ENCODE results near the gene SLC37A1.

The SLC37A1 gene

DNA sequence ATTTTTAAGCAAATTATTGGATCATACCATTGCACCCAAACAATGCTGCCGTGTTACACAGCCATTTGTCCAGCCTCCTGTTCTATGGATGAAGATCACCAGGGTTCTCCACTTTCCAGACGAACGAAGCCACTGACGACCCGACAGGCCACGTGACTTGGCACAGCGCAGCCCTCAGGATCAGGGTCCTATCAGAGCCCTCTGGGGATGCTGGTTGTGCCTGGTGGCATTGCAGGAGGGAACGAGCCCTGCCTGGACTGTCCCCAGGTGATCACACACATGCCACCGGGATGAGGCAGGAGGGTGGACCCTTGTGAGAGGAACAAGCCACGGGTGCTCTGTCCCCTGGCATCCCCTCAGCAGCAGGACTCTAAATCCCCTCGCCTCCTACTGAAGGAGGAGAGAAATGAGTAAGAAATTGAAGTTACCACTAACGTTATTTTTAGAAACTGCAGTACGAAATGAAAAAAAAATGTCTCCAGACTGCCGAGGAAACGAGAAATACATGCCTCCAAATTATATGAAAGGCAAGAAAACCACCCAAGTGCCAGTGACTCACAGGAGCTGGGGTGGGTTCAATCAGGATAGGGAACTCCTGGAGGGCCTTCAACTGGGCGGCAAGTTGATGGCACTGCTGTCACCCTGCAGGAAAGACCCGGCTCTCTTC, 81.1 kb downstream of the SLC37A1 start:
- peaks cover 15% of the 10 kb centered on the region for H3K4me1 Mint-ChIP-seq (ENCODE audit: low read depth)
- no peaks in the 10 kb centered on the region for H3K36me3 Mint-ChIP-seq
- H3K27me3 Mint-ChIP-seq = no peaks in the 10 kb centered on the region
- no peak overlapping the region for H3K4me3 Mint-ChIP-seq
- H3K27ac Mint-ChIP-seq = no peak overlapping the region
- H3K9me3 Mint-ChIP-seq (ENCODE audit: low read depth) = no peaks in the 10 kb centered on the region

DNA sequence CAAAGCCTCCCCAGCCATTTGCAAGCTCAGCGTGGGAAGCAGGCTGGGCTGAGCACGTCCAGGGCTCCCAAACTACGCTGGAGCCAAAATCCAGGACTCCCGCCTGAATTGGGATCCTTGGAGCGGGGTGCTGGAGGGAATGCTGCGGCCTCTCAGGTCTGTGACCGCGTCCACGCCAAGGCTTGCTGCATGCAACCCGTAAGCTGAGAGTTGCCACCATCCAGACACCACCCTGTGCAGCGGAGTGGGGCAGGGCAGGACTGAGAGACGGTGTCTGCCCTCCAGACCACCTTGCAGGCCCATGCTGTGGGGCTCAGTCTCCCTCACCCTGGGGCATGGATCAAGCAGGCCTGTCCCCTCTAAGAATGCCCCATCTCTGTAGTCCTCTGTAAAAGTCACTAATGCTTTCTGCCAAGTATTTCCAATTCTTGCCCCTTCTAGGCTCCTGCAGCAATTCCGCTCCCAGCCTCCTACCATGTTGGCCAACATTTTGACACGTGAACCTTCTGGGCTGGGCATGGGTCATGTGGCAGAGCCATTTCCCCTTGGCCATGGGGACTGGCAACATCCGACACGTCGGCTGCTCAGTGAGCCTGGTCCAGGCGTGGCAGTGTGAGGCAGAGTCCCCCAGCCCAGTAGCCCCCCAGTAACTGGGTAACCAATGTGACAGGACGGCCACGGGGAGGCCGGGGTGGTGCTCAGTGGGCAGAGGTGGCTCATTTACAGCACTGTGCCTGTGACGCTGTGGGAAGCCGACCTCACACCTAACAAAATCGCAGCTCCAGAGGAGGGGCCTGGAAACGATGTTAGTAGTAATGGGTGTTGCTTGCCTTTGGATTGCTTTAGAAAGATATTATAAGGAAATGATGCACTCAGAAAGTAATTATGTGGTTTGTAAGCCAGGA, 81.9 kb downstream of the SLC37A1 start:
- Mint-ChIP-seq H3K36me3 (no peaks in the 10 kb centered on the region), H3K27ac (no peak overlapping the region), H3K27me3 (no peaks in the 10 kb centered on the region), H3K4me1 (ENCODE audit: low read depth) (peaks cover 13% of the 10 kb centered on the region), H3K9me3 (ENCODE audit: low read depth) (no peaks in the 10 kb centered on the region), H3K4me3 (no peak overlapping the region)

DNA sequence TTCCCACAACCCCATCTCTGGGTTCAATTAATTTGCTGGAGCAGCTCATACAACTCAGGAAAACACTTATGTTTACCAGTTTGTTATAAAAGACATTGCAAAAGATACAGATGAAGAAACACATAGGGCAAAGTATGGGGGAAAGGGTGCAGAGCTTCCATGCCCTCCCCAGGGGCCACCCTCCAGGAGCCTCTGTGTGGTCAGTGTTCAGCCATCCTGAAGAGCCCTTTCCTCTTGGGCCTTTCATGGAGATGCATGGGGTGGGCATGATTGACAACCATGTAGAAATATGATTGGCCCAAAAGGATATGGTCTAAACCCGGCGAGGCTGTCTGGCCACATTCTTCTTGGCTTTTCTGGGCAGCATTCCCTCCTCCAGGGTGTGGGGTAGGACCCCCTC, 83.0 kb downstream of the SLC37A1 start:
- Mint-ChIP-seq H3K27me3 (no peaks in the 10 kb centered on the region), H3K27ac (no peak overlapping the region), H3K4me3 (no peak overlapping the region), H3K36me3 (no peaks in the 10 kb centered on the region), H3K9me3 (ENCODE audit: low read depth) (no peaks in the 10 kb centered on the region), H3K4me1 (ENCODE audit: low read depth) (peaks cover 2% of the 10 kb centered on the region)

DNA sequence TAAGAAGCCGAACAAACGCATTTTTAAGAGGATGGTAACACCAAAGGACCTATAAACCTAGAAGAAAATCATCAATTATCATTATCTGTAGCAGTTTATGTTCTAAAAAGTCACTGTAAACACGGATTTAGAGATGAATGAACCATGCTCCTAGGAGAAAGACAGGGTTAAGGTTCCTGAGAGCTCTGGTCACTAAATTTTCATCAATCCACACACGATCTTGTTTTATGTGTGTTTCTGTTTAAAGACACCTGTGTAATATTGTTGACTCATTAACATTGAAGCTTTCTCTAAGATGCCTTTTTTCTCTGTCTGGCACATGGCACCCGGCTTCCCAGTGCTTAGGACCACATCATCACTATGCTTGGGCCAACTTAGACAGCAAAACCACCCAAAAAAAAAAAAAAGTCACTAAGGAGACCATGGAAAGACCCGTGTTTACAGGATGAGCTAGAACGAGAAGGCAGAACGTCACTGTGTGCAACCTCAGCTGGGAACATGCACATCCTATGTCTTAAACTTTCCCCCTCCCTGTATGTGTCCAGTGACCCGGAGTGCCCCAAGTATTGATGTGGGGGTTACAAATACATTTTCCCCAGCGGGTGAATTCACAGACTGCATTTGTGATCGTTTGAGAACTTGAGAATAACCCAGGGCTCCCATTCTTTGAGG, 84.0 kb downstream of the SLC37A1 start:
- H3K36me3 Mint-ChIP-seq = no peaks in the 10 kb centered on the region
- no peak overlapping the region for H3K27ac Mint-ChIP-seq
- H3K4me3 Mint-ChIP-seq = no peak overlapping the region
- H3K9me3 Mint-ChIP-seq (ENCODE audit: low read depth) = no peaks in the 10 kb centered on the region
- no peaks in the 10 kb centered on the region for H3K4me1 Mint-ChIP-seq (ENCODE audit: low read depth)
- H3K27me3 Mint-ChIP-seq = no peaks in the 10 kb centered on the region

DNA sequence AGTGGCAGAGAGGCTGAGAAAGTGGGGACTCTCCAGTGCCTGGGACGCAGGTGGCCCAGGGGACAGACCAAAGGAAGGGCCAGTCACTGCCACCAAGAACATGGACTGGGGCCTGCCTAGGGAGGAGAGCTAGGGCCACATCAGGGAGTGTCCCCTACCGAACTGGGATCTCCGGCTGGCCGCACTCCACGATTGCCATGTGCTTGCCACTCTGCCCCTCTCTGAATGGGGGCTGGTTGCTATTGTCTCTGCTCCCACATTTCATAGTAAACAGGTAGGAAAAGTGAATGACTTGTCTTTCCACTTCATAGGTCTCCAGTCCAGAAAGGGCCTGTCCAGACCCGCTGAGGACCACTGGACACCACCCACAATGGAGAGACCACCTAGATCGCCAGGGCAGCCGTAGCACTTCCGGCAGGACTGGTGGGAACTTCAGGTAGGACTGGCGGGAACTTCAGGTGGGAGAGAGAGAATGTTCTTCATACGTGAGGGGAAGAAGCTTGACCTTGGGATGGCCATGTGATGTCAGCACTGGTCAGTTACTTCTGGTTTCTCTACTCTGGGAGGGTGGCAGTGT, 84.6 kb downstream of the SLC37A1 start:
- Mint-ChIP-seq H3K4me1 (ENCODE audit: low read depth) (no peaks in the 10 kb centered on the region), H3K36me3 (peaks cover 3% of the 10 kb centered on the region), H3K27me3 (no peaks in the 10 kb centered on the region), H3K9me3 (ENCODE audit: low read depth) (no peaks in the 10 kb centered on the region), H3K27ac (no peak overlapping the region), H3K4me3 (no peak overlapping the region)

DNA sequence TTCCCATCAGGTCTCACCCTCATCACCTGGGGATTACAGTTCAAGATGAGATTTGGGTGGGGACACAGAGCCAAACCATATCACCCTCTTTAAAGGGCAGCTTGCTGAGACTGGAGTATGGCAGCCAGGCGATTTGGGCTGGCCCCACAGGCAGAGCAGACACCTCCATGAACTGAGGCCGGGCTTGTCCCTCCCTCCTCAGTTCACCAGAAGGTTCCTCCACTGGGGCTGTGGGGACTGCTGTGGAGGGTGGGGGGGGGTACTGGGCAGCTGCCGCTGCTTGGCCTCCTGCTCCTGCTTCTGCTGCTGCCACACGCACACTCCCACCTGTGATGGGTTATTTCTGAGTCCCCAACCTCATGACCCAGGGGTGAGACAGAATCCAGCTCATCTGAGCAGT, 85.8 kb downstream of the SLC37A1 start:
- Mint-ChIP-seq H3K4me3 (no peak overlapping the region), H3K27ac (no peak overlapping the region), H3K27me3 (no peaks in the 10 kb centered on the region), H3K36me3 (peaks cover 3% of the 10 kb centered on the region), H3K4me1 (ENCODE audit: low read depth) (no peaks in the 10 kb centered on the region), H3K9me3 (ENCODE audit: low read depth) (no peaks in the 10 kb centered on the region)

DNA sequence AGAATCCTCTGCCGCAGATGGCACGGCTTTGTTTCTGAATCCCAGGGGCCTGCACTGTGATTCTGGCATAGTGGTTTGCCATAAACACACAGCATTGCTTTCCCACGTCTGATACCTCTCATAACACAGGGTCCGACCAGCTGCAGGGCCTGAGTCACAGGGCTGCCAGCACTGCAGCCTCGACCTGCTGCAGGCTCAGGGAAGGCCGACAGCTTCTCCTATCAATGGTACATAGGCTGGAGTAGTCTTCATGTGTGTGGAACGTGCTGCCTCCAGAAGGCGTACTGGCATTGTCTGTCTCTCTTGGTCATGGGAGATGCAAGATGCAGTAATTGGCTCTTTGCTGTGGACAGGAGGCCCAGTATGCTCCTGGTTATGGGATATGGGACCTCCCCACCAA, 86.3 kb downstream of the SLC37A1 start:
- no peaks in the 10 kb centered on the region for H3K4me1 Mint-ChIP-seq (ENCODE audit: low read depth)
- H3K36me3 Mint-ChIP-seq = peaks cover 3% of the 10 kb centered on the region
- no peak overlapping the region for H3K4me3 Mint-ChIP-seq
- H3K27ac Mint-ChIP-seq = no peak overlapping the region
- no peaks in the 10 kb centered on the region for H3K9me3 Mint-ChIP-seq (ENCODE audit: low read depth)
- no peaks in the 10 kb centered on the region for H3K27me3 Mint-ChIP-seq

DNA sequence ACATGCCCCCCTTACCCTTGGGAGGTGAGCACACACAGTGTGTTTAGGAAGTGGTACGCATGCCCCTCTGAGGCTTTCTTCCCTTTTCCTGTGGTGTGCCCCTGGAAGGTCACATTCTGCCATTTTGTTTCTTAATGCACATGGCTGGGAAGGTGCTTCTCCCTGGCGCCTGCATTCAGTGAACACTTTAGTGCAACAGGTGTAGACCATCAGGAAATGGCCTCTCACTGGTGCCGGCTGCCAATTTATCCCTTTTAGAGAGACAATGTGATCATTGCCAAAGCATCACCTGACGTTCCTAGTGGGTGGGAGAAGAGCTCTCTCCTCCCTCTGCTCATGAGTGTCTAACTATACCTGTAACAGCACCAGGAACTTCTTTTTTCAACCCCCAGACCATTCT, 88.0 kb downstream of the SLC37A1 start:
- H3K27ac Mint-ChIP-seq = no peak overlapping the region
- H3K4me1 Mint-ChIP-seq (ENCODE audit: low read depth) = no peaks in the 10 kb centered on the region
- no peak overlapping the region for H3K4me3 Mint-ChIP-seq
- no peaks in the 10 kb centered on the region for H3K27me3 Mint-ChIP-seq
- peaks cover 3% of the 10 kb centered on the region for H3K36me3 Mint-ChIP-seq
- no peaks in the 10 kb centered on the region for H3K9me3 Mint-ChIP-seq (ENCODE audit: low read depth)

DNA sequence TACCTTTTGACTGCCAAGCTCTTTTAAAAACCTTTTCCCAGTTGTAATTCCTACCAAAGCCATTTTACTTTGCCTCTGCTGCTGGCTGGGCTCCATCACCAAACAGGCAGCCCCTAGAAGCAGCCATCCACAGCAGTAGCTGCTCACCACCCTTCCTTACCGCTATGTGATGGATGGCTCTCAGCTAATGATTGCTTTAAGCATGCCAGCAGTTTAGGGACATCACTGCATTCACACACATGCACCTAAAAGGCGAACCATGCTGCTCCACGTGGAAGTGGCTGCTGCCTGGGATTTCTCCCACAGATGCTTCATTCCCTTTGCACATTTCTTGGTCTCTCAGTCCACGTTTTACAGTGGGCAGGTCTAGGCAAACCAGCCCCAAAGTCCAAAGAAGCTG, 93.5 kb downstream of the SLC37A1 start:
- H3K4me3 Mint-ChIP-seq = no peak overlapping the region
- no peak overlapping the region for H3K27ac Mint-ChIP-seq
- peaks cover 12% of the 10 kb centered on the region for H3K4me1 Mint-ChIP-seq (ENCODE audit: low read depth)
- H3K27me3 Mint-ChIP-seq = no peaks in the 10 kb centered on the region
- H3K36me3 Mint-ChIP-seq = peaks cover 3% of the 10 kb centered on the region
- H3K9me3 Mint-ChIP-seq (ENCODE audit: low read depth) = no peaks in the 10 kb centered on the region

DNA sequence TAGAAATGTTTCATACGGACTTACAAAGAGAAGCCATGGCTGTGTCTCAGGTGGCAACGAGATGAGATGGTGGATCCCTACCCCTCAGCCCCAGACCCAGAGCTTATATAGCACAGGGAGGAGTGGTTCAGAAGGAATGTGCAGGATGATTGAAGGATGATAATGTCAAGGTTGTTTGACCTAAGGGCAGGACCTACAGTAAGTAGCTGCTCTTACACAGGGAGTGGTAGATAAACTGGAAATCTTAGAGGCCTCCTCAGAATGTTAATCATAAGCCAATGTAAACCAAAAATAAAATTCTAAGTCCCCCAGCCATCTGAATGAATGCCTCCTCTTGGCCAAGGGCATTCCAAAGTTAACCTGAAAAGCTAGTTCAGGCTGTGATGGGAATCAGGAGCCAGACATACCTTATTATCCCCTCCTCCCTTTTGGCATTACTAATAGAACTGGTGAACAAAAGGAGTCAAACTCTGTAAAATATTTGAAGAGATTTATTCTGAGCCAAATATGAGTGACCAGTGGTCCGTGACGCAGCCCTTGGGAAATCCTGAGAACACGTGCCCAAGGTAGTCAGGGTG, 94.0 kb downstream of the SLC37A1 start:
- Mint-ChIP-seq H3K27ac (no peak overlapping the region), H3K4me3 (no peak overlapping the region), H3K4me1 (ENCODE audit: low read depth) (peaks cover 12% of the 10 kb centered on the region), H3K36me3 (peaks cover 3% of the 10 kb centered on the region), H3K9me3 (ENCODE audit: low read depth) (peaks cover 4% of the 10 kb centered on the region), H3K27me3 (no peaks in the 10 kb centered on the region)

DNA sequence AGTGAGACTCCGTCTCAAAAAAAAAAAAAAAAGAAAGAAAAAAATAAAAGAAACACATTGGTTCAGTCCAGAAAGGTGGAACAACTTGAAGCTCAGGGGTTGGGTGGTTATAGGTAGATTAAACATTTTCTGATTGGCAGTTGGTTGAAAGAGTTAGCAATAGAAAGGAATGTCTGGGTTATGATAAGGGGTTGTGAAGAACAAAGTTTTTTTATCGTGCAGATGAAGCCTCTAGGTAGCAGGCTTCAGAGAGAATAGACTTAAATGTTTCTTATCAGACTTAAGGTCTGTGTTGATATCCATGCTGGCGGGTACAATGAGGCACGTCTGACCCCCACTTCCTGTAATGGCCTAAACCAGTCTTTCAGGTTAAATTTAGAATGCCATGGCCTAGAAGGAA, 94.8 kb downstream of the SLC37A1 start:
- H3K4me3 Mint-ChIP-seq = no peak overlapping the region
- peaks cover 12% of the 10 kb centered on the region for H3K4me1 Mint-ChIP-seq (ENCODE audit: low read depth)
- H3K27ac Mint-ChIP-seq = no peak overlapping the region

DNA sequence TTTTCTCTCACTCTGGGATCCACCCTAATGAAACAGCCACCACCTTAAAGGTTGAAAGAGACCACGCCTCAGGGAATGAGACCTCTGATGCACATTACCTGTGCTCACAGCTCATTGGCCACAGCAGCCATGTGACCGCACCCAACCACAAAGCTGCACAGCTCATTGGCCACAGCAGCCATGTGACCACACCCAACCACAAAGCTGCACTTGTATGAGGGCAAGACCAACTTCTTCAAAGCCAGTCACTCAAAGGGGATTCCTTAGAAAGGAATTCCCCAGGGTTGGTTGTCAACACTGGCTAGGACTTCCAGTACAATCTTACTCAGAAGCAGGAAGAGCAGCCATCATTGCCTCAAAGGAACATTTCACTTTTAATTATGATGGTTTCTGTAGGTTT, 96.2 kb downstream of the SLC37A1 start:
- Mint-ChIP-seq H3K9me3 (ENCODE audit: low read depth) (peaks cover 9% of the 10 kb centered on the region), H3K36me3 (no peaks in the 10 kb centered on the region), H3K4me3 (no peak overlapping the region), H3K4me1 (ENCODE audit: low read depth) (peaks cover 14% of the 10 kb centered on the region), H3K27me3 (no peaks in the 10 kb centered on the region), H3K27ac (no peak overlapping the region)

More for the DNA sequence above, 94.8 kb downstream of the SLC37A1 start:
- Mint-ChIP-seq H3K36me3 (no peaks in the 10 kb centered on the region), H3K9me3 (ENCODE audit: low read depth) (peaks cover 9% of the 10 kb centered on the region), H3K27me3 (no peaks in the 10 kb centered on the region)

DNA sequence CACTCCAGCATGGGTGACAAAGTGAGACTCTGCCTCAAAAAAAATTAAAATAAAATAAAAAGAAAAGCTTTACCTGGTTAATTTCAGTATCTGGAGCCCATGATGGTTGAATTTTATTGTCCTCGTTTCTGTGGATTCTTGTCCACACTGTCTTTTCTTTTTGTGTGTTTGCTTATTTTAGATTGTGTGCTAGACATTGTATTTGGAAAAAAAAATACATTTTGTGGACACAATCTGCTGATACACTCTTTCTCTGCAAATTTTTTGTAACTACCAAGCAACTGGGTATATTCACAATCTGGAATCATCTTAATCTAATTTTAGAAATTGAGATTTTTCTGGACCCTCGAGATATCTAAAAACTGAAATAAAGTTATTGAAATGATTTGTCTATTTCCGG, 98.2 kb downstream of the SLC37A1 start:
- Mint-ChIP-seq H3K4me3 (no peak overlapping the region), H3K4me1 (ENCODE audit: low read depth) (peaks cover 14% of the 10 kb centered on the region), H3K36me3 (no peaks in the 10 kb centered on the region), H3K27me3 (no peaks in the 10 kb centered on the region), H3K9me3 (ENCODE audit: low read depth) (peaks cover 9% of the 10 kb centered on the region), H3K27ac (no peak overlapping the region)

DNA sequence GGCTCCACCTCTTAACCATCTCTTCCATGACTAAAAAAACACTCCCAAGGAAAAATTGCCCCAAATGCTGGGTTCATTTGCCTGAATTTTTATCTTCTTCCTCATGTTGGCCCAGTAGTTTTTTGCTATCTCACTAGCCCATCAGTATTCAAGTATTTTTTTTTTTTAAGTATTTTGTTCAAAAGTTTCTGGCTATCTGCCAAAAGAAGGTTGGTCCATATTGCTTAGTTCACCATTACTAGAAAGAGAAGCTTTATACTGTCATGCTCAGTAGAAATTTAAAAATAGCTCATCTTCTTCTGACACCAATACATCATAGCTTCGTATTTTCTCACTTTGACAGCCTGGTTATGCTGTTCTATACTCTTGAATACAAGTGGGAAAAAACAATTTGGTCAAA, 98.7 kb downstream of the SLC37A1 start:
- peaks cover 14% of the 10 kb centered on the region for H3K4me1 Mint-ChIP-seq (ENCODE audit: low read depth)
- H3K27me3 Mint-ChIP-seq = no peaks in the 10 kb centered on the region
- H3K4me3 Mint-ChIP-seq = no peak overlapping the region
- no peak overlapping the region for H3K27ac Mint-ChIP-seq
- H3K9me3 Mint-ChIP-seq (ENCODE audit: low read depth) = peaks cover 9% of the 10 kb centered on the region
- no peaks in the 10 kb centered on the region for H3K36me3 Mint-ChIP-seq

DNA sequence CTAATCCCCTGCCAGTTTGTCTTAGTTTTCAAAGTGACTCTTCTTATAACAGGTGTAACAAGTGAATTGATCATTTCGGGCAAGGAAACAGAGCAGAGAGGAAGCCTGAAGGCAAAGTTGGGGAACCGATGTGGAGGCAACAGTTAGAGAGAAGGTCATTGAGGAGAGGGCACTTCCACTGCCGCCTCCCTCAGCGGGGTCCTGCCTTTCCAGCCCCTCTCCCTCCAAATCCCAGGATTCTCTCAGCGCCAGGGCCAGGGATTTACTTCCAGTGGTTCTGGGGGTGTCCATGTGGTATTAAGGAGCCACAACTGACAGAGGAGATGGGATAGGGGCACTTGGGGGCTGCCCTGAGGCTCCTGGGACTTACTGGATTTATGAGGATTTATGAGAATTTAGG, 100.1 kb downstream of the SLC37A1 start:
- H3K4me3 Mint-ChIP-seq = no peak overlapping the region
- H3K36me3 Mint-ChIP-seq = no peaks in the 10 kb centered on the region
- H3K27me3 Mint-ChIP-seq = no peaks in the 10 kb centered on the region
- H3K9me3 Mint-ChIP-seq (ENCODE audit: low read depth) = peaks cover 9% of the 10 kb centered on the region
- H3K4me1 Mint-ChIP-seq (ENCODE audit: low read depth) = peaks cover 14% of the 10 kb centered on the region
- H3K27ac Mint-ChIP-seq = no peak overlapping the region

Data from activated naive CD8-positive, alpha-beta T cell (primary cell).